ACC112 (cell line): ENCODE measurements around the gene OR2T5.
"Not testable (repeated sequence)": the region's sequence is repeated elsewhere in the genome, so short reads cannot be mapped to it uniquely, and the experiment has no call there.

Experiments
- H2AFZ ChIP-seq: fragments of 200-600 bp; sonication (generic); one replicate; pipeline ENCODE4 v1.6.0; 2017; ENCODE audit warnings: antibody characterized with exemption, low read length; ENCODE audit not compliant: unreplicated experiment
- H3K27ac ChIP-seq: fragments of 200-600 bp; sonication (generic); 2 replicates; pipeline ENCODE4 v1.5.1; 2014; ENCODE audit warnings: low read depth, mild to moderate bottlenecking, antibody characterized with exemption, low read length, moderate library complexity
- H3K27me3 ChIP-seq: fragments of 200-600 bp; sonication (generic); 2 replicates; pipeline ENCODE4 v1.6.1; 2014; ENCODE audit warnings: mild to moderate bottlenecking, antibody characterized with exemption, low read length, moderate library complexity, mixed read lengths; ENCODE audit not compliant: insufficient read depth
- H3K36me3 ChIP-seq: fragments of 200-600 bp; sonication (generic); 2 replicates; pipeline ENCODE4 v1.6.1; 2016; ENCODE audit warnings: mild to moderate bottlenecking, antibody characterized with exemption, low read length, moderate library complexity, mixed read lengths; ENCODE audit not compliant: insufficient read depth
- H3K4me1 ChIP-seq: fragments of 200-600 bp; sonication (generic); one replicate; pipeline ENCODE4 v1.6.1; 2016; ENCODE audit warnings: low read length, mixed read lengths; ENCODE audit not compliant: insufficient read depth, unreplicated experiment, control insufficient read depth
- H3K4me3 ChIP-seq: fragments of 200-600 bp; sonication (generic); 2 replicates; pipeline ENCODE4 v1.5.1; 2014; ENCODE audit warnings: mild to moderate bottlenecking, low read depth, low read length
- H3K79me2 ChIP-seq: fragments of 200-600 bp; sonication (generic); one replicate; pipeline ENCODE4 v1.6.0; 2016; ENCODE audit warnings: low read length; ENCODE audit not compliant: control insufficient read depth, unreplicated experiment, insufficient read depth

OR2T5 gene, protein sequence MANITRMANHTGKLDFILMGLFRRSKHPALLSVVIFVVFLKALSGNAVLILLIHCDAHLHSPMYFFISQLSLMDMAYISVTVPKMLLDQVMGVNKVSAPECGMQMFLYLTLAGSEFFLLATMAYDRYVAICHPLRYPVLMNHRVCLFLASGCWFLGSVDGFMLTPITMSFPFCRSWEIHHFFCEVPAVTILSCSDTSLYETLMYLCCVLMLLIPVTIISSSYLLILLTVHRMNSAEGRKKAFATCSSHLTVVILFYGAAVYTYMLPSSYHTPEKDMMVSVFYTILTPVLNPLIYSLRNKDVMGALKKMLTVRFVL

GRCh38 chr1:248488289-248488688 is at the start of gene OR2T5:
Gene OR2T5, plus strand, starts transcription at chr1:248488589. Its CDS starts 0 bp downstream, at chr1:248488589.
- not testable (repeated sequence) for H3K4me1 ChIP-seq, H3K27ac ChIP-seq, H3K27me3 ChIP-seq, H2AFZ ChIP-seq, H3K79me2 ChIP-seq, H3K36me3 ChIP-seq, H3K4me3 ChIP-seq

DNA sequence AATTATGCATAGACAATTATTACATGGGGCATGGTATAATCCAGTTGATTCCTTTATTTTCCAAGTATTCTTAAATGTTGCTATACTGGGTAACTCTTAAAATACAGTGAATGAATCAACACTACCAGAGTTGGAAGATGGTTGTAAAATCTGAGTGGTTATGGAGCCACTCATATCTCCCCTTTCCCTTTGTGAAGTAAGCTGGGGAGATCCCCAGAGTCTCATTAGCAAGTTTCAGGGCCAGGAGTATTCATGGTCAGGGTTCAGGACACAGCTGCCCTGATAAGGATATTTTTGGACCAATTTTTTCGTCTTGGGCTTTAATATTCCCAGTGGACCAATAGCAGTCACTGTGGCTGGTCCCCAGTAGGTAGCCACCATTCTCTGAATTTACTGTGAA is 49.7 kb upstream of the OR2T5 start:
- not testable (repeated sequence) for H3K4me3 ChIP-seq, H3K4me1 ChIP-seq, H3K79me2 ChIP-seq, H3K27me3 ChIP-seq, H2AFZ ChIP-seq, H3K36me3 ChIP-seq, H3K27ac ChIP-seq

DNA sequence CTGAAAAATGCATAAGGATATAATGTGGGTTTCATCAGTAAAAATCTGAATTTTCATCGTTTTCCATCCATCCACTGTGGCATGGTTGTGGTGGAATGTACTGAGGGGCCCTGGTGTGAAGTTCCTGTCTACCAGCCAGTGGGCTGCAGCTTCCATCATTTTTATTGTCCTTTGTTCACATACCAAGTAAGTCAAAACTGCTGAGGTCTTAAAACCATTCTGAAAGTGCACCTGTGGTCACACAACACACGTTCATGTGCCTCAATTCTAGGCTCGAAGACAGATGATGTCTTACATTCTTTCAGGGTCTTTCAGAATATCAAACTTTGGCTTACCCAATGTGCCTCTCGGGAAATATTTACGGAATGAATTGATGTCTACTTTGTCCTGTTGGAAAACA is 49.1 kb upstream of the OR2T5 start:
- not testable (repeated sequence) for H3K36me3 ChIP-seq, H3K4me3 ChIP-seq, H3K4me1 ChIP-seq, H3K79me2 ChIP-seq, H2AFZ ChIP-seq, H3K27me3 ChIP-seq, H3K27ac ChIP-seq

DNA sequence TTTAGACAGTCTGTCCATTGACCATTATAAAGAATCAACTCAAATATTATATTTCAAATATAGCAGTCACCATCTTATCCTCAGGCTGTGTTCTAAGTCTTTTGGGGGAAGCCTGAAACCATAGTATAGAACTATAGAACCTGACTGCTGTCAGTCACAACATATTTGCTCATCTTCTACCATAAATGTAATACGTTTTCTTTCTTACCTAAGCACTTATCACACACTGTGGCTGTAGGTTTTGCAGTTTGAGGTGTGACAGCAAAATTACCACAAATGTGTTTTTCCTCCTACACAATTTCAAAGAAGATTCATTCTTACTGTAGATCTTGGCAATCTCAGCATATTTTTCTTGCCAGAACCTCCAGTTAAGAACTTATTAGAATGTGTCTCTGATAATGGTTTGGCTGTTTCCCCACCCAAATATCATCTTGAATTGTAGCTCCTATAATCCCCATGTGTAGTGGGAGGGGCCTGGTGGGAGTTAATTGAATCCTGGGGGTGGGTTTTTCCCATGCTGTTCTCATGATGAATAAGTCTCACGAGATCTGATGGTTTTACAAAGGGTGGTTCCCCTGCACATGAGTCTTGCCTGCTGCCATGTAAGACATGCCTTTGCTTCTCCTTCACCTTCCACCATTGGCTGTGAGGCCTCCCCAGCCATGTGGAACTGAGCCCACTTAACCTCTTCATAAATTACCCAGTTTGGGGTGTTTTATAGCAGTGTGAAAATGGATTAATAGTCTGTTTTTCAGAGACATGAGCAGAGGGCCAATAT is 45.7 kb upstream of the OR2T5 start:
- not testable (repeated sequence) for H3K27ac ChIP-seq, H3K4me3 ChIP-seq, H3K4me1 ChIP-seq, H3K27me3 ChIP-seq, H3K36me3 ChIP-seq, H3K79me2 ChIP-seq, H2AFZ ChIP-seq

- H3K36me3 ChIP-seq, H3K27me3 ChIP-seq, H3K79me2 ChIP-seq, H2AFZ ChIP-seq, H3K4me1 ChIP-seq, H3K4me3 ChIP-seq, H3K27ac ChIP-seq: not testable (repeated sequence)
Observed at GRCh38 chr1:248444603-248445002, 43.8 kb upstream of the OR2T5 start.

DNA sequence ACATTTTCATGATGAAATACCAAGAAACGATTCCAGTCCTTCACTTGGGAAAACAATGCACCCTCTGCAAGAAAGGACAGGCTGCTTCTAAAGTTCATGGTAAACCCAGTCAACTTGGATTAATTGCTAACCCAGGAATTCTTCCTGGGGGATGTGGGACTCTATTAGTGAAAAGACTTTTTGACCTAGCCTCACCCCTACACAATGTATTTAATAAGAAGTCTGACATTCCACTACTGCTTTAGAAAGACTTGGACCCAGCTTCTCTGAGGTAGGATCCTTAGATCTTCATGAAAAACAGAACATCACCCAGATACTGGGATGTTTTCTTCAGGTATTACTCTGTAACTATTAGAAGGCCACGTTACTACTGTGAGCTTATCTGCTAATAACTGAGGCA is 43.0 kb upstream of the OR2T5 start, which contains the start of gene OR2T2:
TSS of gene OR2T2 (plus strand) at position 239 of the 400 bp plus-strand sequence. CDS start 7,161 bp downstream, outside the sequence.
- not testable (repeated sequence) for H3K36me3 ChIP-seq

GRCh38 chr1:248448409-248449074 is 39.8 kb upstream of the OR2T5 start:
- not testable (repeated sequence) for H2AFZ ChIP-seq, H3K27ac ChIP-seq, H3K79me2 ChIP-seq, H3K4me3 ChIP-seq, H3K27me3 ChIP-seq, H3K36me3 ChIP-seq, H3K4me1 ChIP-seq

More for the DNA sequence above, 43.0 kb upstream of the OR2T5 start, which contains the start of gene OR2T2:
- H3K4me3 ChIP-seq, H3K79me2 ChIP-seq, H2AFZ ChIP-seq, H3K27ac ChIP-seq, H3K4me1 ChIP-seq, H3K27me3 ChIP-seq: not testable (repeated sequence)

GRCh38 chr1:248449821-248450465 is 38.4 kb upstream of the OR2T5 start:
- not testable (repeated sequence) for H3K79me2 ChIP-seq, H2AFZ ChIP-seq, H3K27me3 ChIP-seq, H3K27ac ChIP-seq, H3K36me3 ChIP-seq, H3K4me1 ChIP-seq, H3K4me3 ChIP-seq

DNA sequence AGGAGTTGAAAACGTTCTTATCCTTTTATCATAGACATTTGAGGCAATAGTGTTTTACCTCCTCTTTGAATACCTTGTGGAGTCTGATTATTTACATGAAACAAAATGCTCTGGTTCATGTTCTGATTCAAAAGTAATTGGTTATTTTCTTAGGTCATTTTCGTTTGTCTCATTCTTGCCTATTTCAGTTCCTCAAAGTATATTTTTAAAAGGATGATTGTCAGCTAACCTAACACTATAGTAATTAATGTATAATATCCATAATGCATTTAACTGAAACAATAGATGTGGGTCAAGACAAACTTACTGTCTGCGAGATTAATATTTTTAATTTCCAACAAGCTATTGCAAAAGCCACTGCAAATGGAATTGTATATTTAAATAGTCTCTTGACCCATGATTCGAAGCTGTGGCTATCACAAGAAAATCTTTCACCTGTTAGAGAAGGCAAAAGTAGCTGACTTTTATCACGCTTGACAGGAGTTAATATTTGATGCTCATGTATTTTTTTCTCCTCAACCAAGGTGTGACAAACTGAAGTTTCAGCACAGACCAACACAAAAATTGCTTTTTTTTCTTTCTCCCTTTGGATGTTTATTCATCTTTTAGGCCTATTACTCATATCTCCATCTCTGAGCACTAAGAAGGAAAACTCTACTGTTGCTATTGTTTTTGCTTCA is 37.8 kb upstream of the OR2T5 start:
- not testable (repeated sequence) for H2AFZ ChIP-seq, H3K4me1 ChIP-seq, H3K27ac ChIP-seq

GRCh38 chr1:248453619-248454018 is 34.8 kb upstream of the OR2T5 start:
- not testable (repeated sequence) for H3K4me1 ChIP-seq, H3K79me2 ChIP-seq, H3K4me3 ChIP-seq, H2AFZ ChIP-seq, H3K36me3 ChIP-seq, H3K27me3 ChIP-seq, H3K27ac ChIP-seq

More for the DNA sequence above, 37.8 kb upstream of the OR2T5 start:
- H3K36me3 ChIP-seq, H3K4me3 ChIP-seq, H3K27me3 ChIP-seq, H3K79me2 ChIP-seq: not testable (repeated sequence)
